ENCODE data around the gene CD84.

CD84 gene

GRCh38 chr1:160522622-160523345 lies 56.5 kb downstream of the CD84 start, which contains the start of gene SLAMF6:
TSS of gene SLAMF6 (minus strand) at chr1:160523255. CDS start at chr1:160523192, 63 bp downstream.
- no peaks in the 10 kb centered on the region for H4K20me1 ChIP-seq (ENCODE audit: insufficient read depth, low read length)
- H2AFZ ChIP-seq (ENCODE audit: low read depth, low read length) = no peak within 1 kb of the TSS
- peak; percentile 35; the same call in 2 of the 3 replicates for ATAC-seq (ENCODE audit: insufficient read depth, low read depth)
- TF ChIP-seq, protein P1, sequence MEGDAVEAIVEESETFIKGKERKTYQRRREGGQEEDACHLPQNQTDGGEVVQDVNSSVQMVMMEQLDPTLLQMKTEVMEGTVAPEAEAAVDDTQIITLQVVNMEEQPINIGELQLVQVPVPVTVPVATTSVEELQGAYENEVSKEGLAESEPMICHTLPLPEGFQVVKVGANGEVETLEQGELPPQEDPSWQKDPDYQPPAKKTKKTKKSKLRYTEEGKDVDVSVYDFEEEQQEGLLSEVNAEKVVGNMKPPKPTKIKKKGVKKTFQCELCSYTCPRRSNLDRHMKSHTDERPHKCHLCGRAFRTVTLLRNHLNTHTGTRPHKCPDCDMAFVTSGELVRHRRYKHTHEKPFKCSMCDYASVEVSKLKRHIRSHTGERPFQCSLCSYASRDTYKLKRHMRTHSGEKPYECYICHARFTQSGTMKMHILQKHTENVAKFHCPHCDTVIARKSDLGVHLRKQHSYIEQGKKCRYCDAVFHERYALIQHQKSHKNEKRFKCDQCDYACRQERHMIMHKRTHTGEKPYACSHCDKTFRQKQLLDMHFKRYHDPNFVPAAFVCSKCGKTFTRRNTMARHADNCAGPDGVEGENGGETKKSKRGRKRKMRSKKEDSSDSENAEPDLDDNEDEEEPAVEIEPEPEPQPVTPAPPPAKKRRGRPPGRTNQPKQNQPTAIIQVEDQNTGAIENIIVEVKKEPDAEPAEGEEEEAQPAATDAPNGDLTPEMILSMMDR (IDR thresholded peaks at IDR 0.05; ENCODE audit: borderline replicate concordance, extremely low read depth, low read length, poor library complexity, severe bottlenecking) = no peak
- no peak for TF ChIP-seq EZH2 (IDR thresholded peaks at IDR 0.05; ENCODE audit: borderline replicate concordance, low read depth, low read length, severe bottlenecking)
- H3K9me3 ChIP-seq (ENCODE audit: insufficient read depth, low read length, severe bottlenecking) = no peaks in the 10 kb centered on the region
- H3K9ac ChIP-seq (ENCODE audit: low read depth, low read length) = no peak within 1 kb of the TSS
- no peaks in the 10 kb centered on the region for H3K79me2 ChIP-seq (ENCODE audit: insufficient read depth, low read length)
- no peaks in the 10 kb centered on the region for H3K27me3 ChIP-seq (ENCODE audit: insufficient read depth, low read length, poor library complexity)
- no peaks in the 10 kb centered on the region for H3K36me3 ChIP-seq (ENCODE audit: insufficient read depth, low read length)
- no peak for DNase-seq
- no peak within 1 kb of the TSS for H3K27ac ChIP-seq (ENCODE audit: low read length)
- peaks cover 25% of the 10 kb centered on the region for H3K4me1 ChIP-seq (ENCODE audit: insufficient read depth, low read length)
- no peak within 1 kb of the TSS for H3K4me3 ChIP-seq (ENCODE audit: low read depth in 1 of 2, low read length in 2 of 2)
- H3K4me2 ChIP-seq (ENCODE audit: insufficient read depth, low read length) = no peak within 1 kb of the TSS

DNA sequence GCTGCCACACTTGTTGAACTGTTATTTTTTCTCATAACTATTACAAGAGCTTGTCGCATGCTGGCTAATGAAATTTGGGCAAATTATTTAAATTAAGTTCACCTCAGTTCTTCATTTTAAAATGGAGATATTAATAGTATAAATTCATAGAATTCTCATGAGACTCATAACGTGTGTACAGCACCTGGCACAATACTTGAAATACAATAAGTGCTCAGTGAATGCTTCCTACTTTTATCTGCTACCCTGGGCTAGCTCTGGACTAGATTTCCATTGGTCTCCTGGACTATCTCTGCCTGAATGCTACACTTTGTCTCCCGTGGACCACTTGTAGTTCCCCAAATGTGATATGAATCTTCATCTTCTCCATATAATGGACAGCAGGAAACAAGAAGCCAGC lies 57.2 kb downstream of the CD84 start:
- ATAC-seq (ENCODE audit: insufficient read depth, low read depth) (no peak), DNase-seq (no peak)
- Histone ChIP-seq H3K9me3 (ENCODE audit: insufficient read depth, low read length, severe bottlenecking) (no peaks in the 10 kb centered on the region), H3K4me2 (ENCODE audit: insufficient read depth, low read length) (no peak overlapping the region), H3K27me3 (ENCODE audit: insufficient read depth, low read length, poor library complexity) (no peaks in the 10 kb centered on the region), H2AFZ (ENCODE audit: low read depth, low read length) (no peak overlapping the region), H3K36me3 (ENCODE audit: insufficient read depth, low read length) (no peaks in the 10 kb centered on the region), H3K9ac (ENCODE audit: low read depth, low read length) (no peak overlapping the region), H3K27ac (ENCODE audit: low read length) (no peak overlapping the region), H3K4me3 (ENCODE audit: low read depth in 1 of 2, low read length in 2 of 2) (no peak overlapping the region), H3K4me1 (ENCODE audit: insufficient read depth, low read length) (peaks cover 25% of the 10 kb centered on the region), H4K20me1 (ENCODE audit: insufficient read depth, low read length) (no peaks in the 10 kb centered on the region), H3K79me2 (ENCODE audit: insufficient read depth, low read length) (no peaks in the 10 kb centered on the region)
- TF ChIP-seq EZH2 (IDR thresholded peaks at IDR 0.05; ENCODE audit: borderline replicate concordance, low read depth, low read length, severe bottlenecking) = no peak
- TF ChIP-seq, protein P1 (IDR thresholded peaks at IDR 0.05; ENCODE audit: borderline replicate concordance, extremely low read depth, low read length, poor library complexity, severe bottlenecking) = no peak

- Histone ChIP-seq H3K9ac (ENCODE audit: low read depth, low read length) (no peak overlapping the region), H3K4me1 (ENCODE audit: insufficient read depth, low read length) (peaks cover 25% of the 10 kb centered on the region), H3K27ac (ENCODE audit: low read length) (no peak overlapping the region), H3K79me2 (ENCODE audit: insufficient read depth, low read length) (no peaks in the 10 kb centered on the region), H3K4me2 (ENCODE audit: insufficient read depth, low read length) (no peak overlapping the region), H2AFZ (ENCODE audit: low read depth, low read length) (no peak overlapping the region), H3K36me3 (ENCODE audit: insufficient read depth, low read length) (no peaks in the 10 kb centered on the region), H3K27me3 (ENCODE audit: insufficient read depth, low read length, poor library complexity) (no peaks in the 10 kb centered on the region), H3K4me3 (ENCODE audit: low read depth in 1 of 2, low read length in 2 of 2) (no peak overlapping the region), H4K20me1 (ENCODE audit: insufficient read depth, low read length) (no peaks in the 10 kb centered on the region), H3K9me3 (ENCODE audit: insufficient read depth, low read length, severe bottlenecking) (no peaks in the 10 kb centered on the region)
- ATAC-seq (ENCODE audit: insufficient read depth, low read depth) (no peak), DNase-seq (no peak)
- TF ChIP-seq, protein P1 (IDR thresholded peaks at IDR 0.05; ENCODE audit: borderline replicate concordance, extremely low read depth, low read length, poor library complexity, severe bottlenecking) = no peak
- TF ChIP-seq EZH2 (IDR thresholded peaks at IDR 0.05; ENCODE audit: borderline replicate concordance, low read depth, low read length, severe bottlenecking) = no peak
These were observed 57.7 kb downstream of the CD84 start for GRCh38 chr1:160521554-160521953.
